CD4-positive, alpha-beta memory T cell (primary cell): ENCODE data around the gene NELL1. TPM values are rescaled to one million over a fixed set of nuclear protein-coding genes. Genes with fewer than 3 reads are reported as not detected.

Experiments used
- CTCF ChIA-PET: fragments of 350-600 bp; sonication (Branson Sonifier 250); formaldehyde crosslinking; loops from one replicate; lab custom pipeline; 2021; ENCODE audit warnings: inconsistent platforms; ENCODE audit not compliant: partially characterized antibody; lab: Charles Lee
- POLR2A ChIA-PET: fragments of 350-600 bp; sonication (Branson Sonifier 250); formaldehyde crosslinking; loops from one replicate; lab custom pipeline; 2021; ENCODE audit not compliant: partially characterized antibody; lab: Charles Lee
- DNase-seq, 5 donors: peaks; one replicate each; pipeline versions ENCODE4 v3.0.0 to v3.0.0-alpha.2; 2020 to 2022; ENCODE audit warnings: mixed read lengths in 1 of 5
- H3K27ac ChIP-seq: one replicate; pipeline ENCODE4 v1.7.0; 2013; ENCODE audit warnings: low read depth, low read length
- H3K27me3 ChIP-seq: 2 replicates; pipeline ENCODE4 v1.7.0; 2013; ENCODE audit warnings: mild to moderate bottlenecking, low read length, moderate library complexity; ENCODE audit not compliant: insufficient read depth
- H3K36me3 ChIP-seq: 2 replicates; pipeline ENCODE4 v1.7.0; 2013; ENCODE audit warnings: mild to moderate bottlenecking, low read length, moderate library complexity; ENCODE audit not compliant: insufficient read depth
- H3K4me1 ChIP-seq: 2 replicates; pipeline ENCODE4 v1.7.0; 2013; ENCODE audit warnings: mild to moderate bottlenecking, low read length, moderate library complexity; ENCODE audit not compliant: insufficient read depth
- H3K4me3 ChIP-seq, 2 donors: one replicate each; pipeline ENCODE4 v1.7.0; 2013; ENCODE audit warnings: low read length in 2 of 2, mild to moderate bottlenecking in 1 of 2
- H3K9me3 ChIP-seq, 2 donors: one replicate each; pipeline ENCODE4 v1.7.0; 2013; ENCODE audit warnings: low read length in 2 of 2, control low read depth in 1 of 2; ENCODE audit not compliant: control insufficient read depth in 1 of 2
- H3K27ac Mint-ChIP-seq, 7 donors: one replicate each; pipeline ENCODE4 v1.8.0; 2020 to 2021; ENCODE audit warnings: mixed read lengths in 7 of 7, mild to moderate bottlenecking in 6 of 7, inconsistent platforms in 3 of 7, moderate library complexity in 3 of 7
- H3K27me3 Mint-ChIP-seq, 2 donors: one replicate each; pipeline ENCODE4 v1.8.0; 2020 to 2021; ENCODE audit warnings: mixed read lengths in 2 of 2
- H3K36me3 Mint-ChIP-seq, 2 donors: one replicate each; pipeline ENCODE4 v1.8.0; 2020 to 2021; ENCODE audit warnings: mixed read lengths in 2 of 2, inconsistent platforms in 1 of 2, mild to moderate bottlenecking in 1 of 2
- H3K4me1 Mint-ChIP-seq, 4 donors: one replicate each; pipeline ENCODE4 v1.8.0; 2020 to 2021; ENCODE audit warnings: mixed read lengths in 4 of 4, mild to moderate bottlenecking in 1 of 4
- H3K4me3 Mint-ChIP-seq, 8 donors: one replicate each; pipeline ENCODE4 v1.8.0; 2020 to 2021; ENCODE audit warnings: mixed read lengths in 8 of 8, mild to moderate bottlenecking in 7 of 8, moderate library complexity in 6 of 8, inconsistent platforms in 3 of 8
- H3K9me3 Mint-ChIP-seq, 8 donors: one replicate each; pipeline ENCODE4 v1.8.0; 2020 to 2021; ENCODE audit warnings: mixed read lengths in 8 of 8, mild to moderate bottlenecking in 5 of 8, inconsistent platforms in 3 of 8, moderate library complexity in 1 of 8
- intact Hi-C: fragments of 100-400 bp; cut with micrococcal nuclease; formaldehyde crosslinking; loops from one replicate; pipeline ENCODE4 v1.15.1; 2023
- polyA plus RNA-seq, 2 donors: library from polyadenylated mRNA; unstranded; fragments of 300-500 nt; fragmentation: Illumina TruSeq; gene quantifications; one replicate each; pipeline ENCODE4 v1.2.3, GENCODE V29; 2021
- total RNA-seq, 2 experiments: library from RNA; stranded (reverse); gene quantifications; one replicate each; pipeline ENCODE4 v1.2.3, GENCODE V29; 2021

Gene NELL1
- total and polyA plus RNA-seq, 4 experiments from 2014 or later = not detected

GRCh38 chr11:21465203-21465602 is 795.8 kb downstream of the NELL1 start:
- Mint-ChIP-seq H3K27ac (no peak overlapping the region), H3K27me3 (no peaks in the 10 kb centered on the region)
- CTCF ChIA-PET = no interaction called here

DNA sequence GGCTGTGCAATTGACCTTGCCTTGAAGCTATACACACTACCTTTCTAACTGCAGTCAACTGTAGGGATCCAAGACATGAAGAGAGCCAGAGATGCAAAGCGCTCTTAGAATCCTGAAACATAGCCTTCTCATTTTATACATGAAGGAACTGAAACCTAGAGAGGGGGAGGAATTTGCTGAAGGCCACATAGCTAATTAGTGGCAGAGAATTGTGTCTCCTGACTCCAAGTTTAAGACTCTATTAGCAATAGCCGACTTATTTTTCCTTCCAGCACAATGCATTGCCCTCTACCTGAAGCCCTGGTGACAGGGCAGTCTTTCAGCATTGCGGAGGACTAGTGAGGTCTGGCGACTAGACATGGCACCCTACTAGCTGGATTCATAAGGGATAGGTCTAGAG is 796.5 kb downstream of the NELL1 start:
- no peak overlapping the region for H3K4me3 Mint-ChIP-seq

More at GRCh38 chr11:21465203-21465602, 795.8 kb downstream of the NELL1 start:
- no peaks in the 10 kb centered on the region for H3K4me1 Mint-ChIP-seq
- Histone ChIP-seq H3K36me3 (no peaks in the 10 kb centered on the region), H3K9me3 (peaks cover 0 to 5% of the 10 kb centered on the region in 2 donors), H3K4me1 (no peaks in the 10 kb centered on the region), H3K27me3 (no peaks in the 10 kb centered on the region), H3K27ac (no peak overlapping the region), H3K4me3 (no peak overlapping the region)
- intact Hi-C loops = no loop called here
- DNase-seq = no peak
- no peak overlapping the region for H3K4me3 Mint-ChIP-seq
- H3K9me3 Mint-ChIP-seq = peaks cover 5 to 15% (median 8%) of the 10 kb centered on the region in 8 donors
- POLR2A ChIA-PET = no interaction called here
- no peaks in the 10 kb centered on the region for H3K36me3 Mint-ChIP-seq

GRCh38 chr11:21470521-21470920 is 801.1 kb downstream of the NELL1 start:
- Histone ChIP-seq H3K27ac (no peak overlapping the region), H3K4me3 (no peak overlapping the region), H3K36me3 (no peaks in the 10 kb centered on the region), H3K27me3 (no peaks in the 10 kb centered on the region), H3K9me3 (peaks cover 0 to 9% of the 10 kb centered on the region in 2 donors), H3K4me1 (no peaks in the 10 kb centered on the region)
- intact Hi-C loops = no loop called here
- ChIA-PET CTCF (no interaction called here), POLR2A (no interaction called here)
- Mint-ChIP-seq H3K27ac (no peak overlapping the region), H3K9me3 (peaks cover 3 to 8% (median 6%) of the 10 kb centered on the region in 8 donors), H3K4me1 (no peaks in the 10 kb centered on the region), H3K36me3 (no peaks in the 10 kb centered on the region), H3K27me3 (no peaks in the 10 kb centered on the region), H3K4me3 (no peak overlapping the region)
- no peak for DNase-seq

More for the DNA sequence above, 796.5 kb downstream of the NELL1 start:
- Histone ChIP-seq H3K36me3 (no peaks in the 10 kb centered on the region), H3K4me1 (no peaks in the 10 kb centered on the region), H3K27ac (no peak overlapping the region), H3K4me3 (no peak overlapping the region), H3K9me3 (peaks cover 0 to 9% of the 10 kb centered on the region in 2 donors), H3K27me3 (no peaks in the 10 kb centered on the region)
- POLR2A ChIA-PET = no interaction called here
- CTCF ChIA-PET = no interaction called here
- Mint-ChIP-seq H3K4me1 (no peaks in the 10 kb centered on the region), H3K27me3 (no peaks in the 10 kb centered on the region), H3K27ac (no peak overlapping the region), H3K9me3 (peaks cover 5 to 15% (median 10%) of the 10 kb centered on the region in 8 donors), H3K36me3 (no peaks in the 10 kb centered on the region)
- intact Hi-C loops = no loop called here
- no peak for DNase-seq

DNA sequence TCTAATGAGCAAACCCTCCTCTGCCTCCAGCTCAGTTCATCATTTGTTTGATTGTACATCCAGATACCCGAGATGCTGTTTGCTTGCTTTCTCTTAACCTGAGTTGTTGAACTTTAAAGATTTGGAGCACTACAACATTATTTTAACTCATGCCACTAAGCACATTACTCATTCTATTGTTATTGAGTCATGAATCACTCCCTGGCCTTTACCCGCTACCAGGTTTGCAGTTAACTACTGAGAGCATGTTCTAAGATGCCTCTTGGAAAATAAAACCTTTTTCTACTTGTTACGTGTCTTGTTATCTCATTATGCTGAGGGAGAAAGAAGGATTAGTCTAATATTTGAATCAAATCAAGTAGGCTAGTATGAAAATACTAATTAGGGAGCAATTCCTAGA is 802.9 kb downstream of the NELL1 start:
- H3K27ac Mint-ChIP-seq = no peak overlapping the region
- no peaks in the 10 kb centered on the region for H3K4me1 Mint-ChIP-seq
- ChIA-PET POLR2A (no interaction called here), CTCF (no interaction called here)
- Histone ChIP-seq H3K4me1 (no peaks in the 10 kb centered on the region), H3K9me3 (peaks cover 0 to 5% of the 10 kb centered on the region in 2 donors), H3K27ac (no peak overlapping the region), H3K36me3 (no peaks in the 10 kb centered on the region), H3K27me3 (no peaks in the 10 kb centered on the region), H3K4me3 (no peak overlapping the region)
- no peaks in the 10 kb centered on the region for H3K27me3 Mint-ChIP-seq
- H3K9me3 Mint-ChIP-seq = peaks cover 0 to 12% (median 6%) of the 10 kb centered on the region in 8 donors
- no peak overlapping the region for H3K4me3 Mint-ChIP-seq
- no peak for DNase-seq
- H3K36me3 Mint-ChIP-seq = no peaks in the 10 kb centered on the region
- intact Hi-C loops = no loop called here

DNA sequence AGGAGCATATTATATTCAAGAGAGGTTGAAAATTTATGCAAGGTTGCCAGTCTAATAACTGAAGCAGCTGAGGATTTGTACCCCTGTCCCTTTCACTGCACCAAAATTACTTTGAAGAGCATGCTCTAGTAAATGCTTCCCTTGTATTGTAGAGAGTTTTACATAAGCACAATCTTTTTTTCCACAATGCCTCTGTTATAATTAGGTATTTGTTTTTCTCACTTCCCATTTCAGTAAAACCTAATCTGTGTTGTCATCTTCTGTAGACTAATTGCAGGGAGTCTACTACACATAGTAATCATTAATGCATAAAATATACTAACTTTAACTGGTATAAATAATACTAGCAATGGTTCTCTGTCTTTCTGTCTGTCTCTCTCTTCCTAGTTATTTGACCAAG is 805.1 kb downstream of the NELL1 start:
- no peaks in the 10 kb centered on the region for H3K27me3 Mint-ChIP-seq
- H3K4me1 Mint-ChIP-seq = no peaks in the 10 kb centered on the region
- Histone ChIP-seq H3K4me3 (no peak overlapping the region), H3K27me3 (no peaks in the 10 kb centered on the region), H3K27ac (no peak overlapping the region), H3K4me1 (no peaks in the 10 kb centered on the region), H3K36me3 (no peaks in the 10 kb centered on the region), H3K9me3 (peaks cover 0 to 5% of the 10 kb centered on the region in 2 donors)
- DNase-seq = no peak
- intact Hi-C loops = no loop called here
- ChIA-PET POLR2A (no interaction called here), CTCF (no interaction called here)
- H3K27ac Mint-ChIP-seq = no peak overlapping the region
- H3K36me3 Mint-ChIP-seq = no peaks in the 10 kb centered on the region
- no peak overlapping the region for H3K4me3 Mint-ChIP-seq
- H3K9me3 Mint-ChIP-seq = peaks cover 0 to 16% (median 4%) of the 10 kb centered on the region in 8 donors

DNA sequence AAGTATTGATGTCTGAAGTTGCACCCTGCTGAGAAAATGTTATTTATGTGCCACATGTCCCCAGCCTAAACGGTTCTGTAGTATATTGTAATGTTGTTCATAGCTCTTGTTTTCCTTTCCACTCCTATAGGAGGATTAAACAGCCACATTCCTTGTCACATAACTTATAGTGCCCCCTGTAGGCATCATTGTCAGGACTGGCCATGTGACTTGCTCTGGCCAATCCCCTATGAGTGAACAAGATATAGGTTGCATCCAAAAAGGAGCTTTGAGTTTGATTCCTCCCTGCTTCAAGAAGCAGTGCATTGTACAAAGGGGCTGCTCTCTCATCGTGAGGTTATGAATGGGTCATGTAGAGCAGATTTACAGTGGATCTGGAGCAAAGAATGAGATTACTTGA is 805.9 kb downstream of the NELL1 start:
- Histone ChIP-seq H3K27ac (no peak overlapping the region), H3K4me1 (no peaks in the 10 kb centered on the region), H3K27me3 (no peaks in the 10 kb centered on the region), H3K4me3 (no peak overlapping the region), H3K36me3 (no peaks in the 10 kb centered on the region), H3K9me3 (peaks cover 0 to 3% of the 10 kb centered on the region in 2 donors)
- H3K4me1 Mint-ChIP-seq = no peaks in the 10 kb centered on the region
- no peaks in the 10 kb centered on the region for H3K27me3 Mint-ChIP-seq
- no peak overlapping the region for H3K4me3 Mint-ChIP-seq
- intact Hi-C loops = no loop called here
- H3K9me3 Mint-ChIP-seq = peaks cover 0 to 15% (median 3%) of the 10 kb centered on the region in 8 donors
- ChIA-PET CTCF (no interaction called here), POLR2A (no interaction called here)
- no peak for DNase-seq
- no peak overlapping the region for H3K27ac Mint-ChIP-seq
- no peaks in the 10 kb centered on the region for H3K36me3 Mint-ChIP-seq

GRCh38 chr11:21476588-21476987 is 807.2 kb downstream of the NELL1 start:
- no peak for DNase-seq
- no peak overlapping the region for H3K27ac Mint-ChIP-seq
- intact Hi-C loops = no loop called here
- Histone ChIP-seq H3K27ac (no peak overlapping the region), H3K9me3 (no peaks in the 10 kb centered on the region), H3K4me3 (no peak overlapping the region), H3K36me3 (no peaks in the 10 kb centered on the region), H3K27me3 (no peaks in the 10 kb centered on the region), H3K4me1 (no peaks in the 10 kb centered on the region)
- no peak overlapping the region for H3K4me3 Mint-ChIP-seq
- H3K27me3 Mint-ChIP-seq = no peaks in the 10 kb centered on the region
- ChIA-PET CTCF (no interaction called here), POLR2A (no interaction called here)
- no peaks in the 10 kb centered on the region for H3K4me1 Mint-ChIP-seq
- H3K36me3 Mint-ChIP-seq = no peaks in the 10 kb centered on the region
- peaks cover 0 to 12% (median 3%) of the 10 kb centered on the region in 8 donors for H3K9me3 Mint-ChIP-seq

DNA sequence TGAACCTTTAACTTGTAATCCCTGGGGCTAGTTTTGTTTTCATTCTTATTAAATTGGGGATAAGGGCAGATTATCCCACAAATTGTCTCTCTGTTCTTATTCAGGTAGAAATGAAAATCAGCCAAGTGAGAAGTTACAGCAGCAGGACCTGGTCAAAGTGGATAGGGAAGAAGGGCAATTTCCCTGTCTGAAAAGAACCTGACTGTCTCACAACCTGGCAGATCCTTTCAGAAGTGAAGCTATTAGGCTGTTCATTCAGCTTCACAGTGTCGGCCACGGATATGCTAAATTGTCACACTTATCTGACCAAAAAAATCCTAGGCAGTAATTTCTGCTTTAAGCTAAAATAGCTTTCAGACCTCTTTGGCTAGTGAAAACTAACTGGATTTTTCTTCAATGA is 810.9 kb downstream of the NELL1 start:
- Mint-ChIP-seq H3K27ac (no peak overlapping the region), H3K27me3 (no peaks in the 10 kb centered on the region), H3K4me1 (no peaks in the 10 kb centered on the region), H3K4me3 (no peak overlapping the region), H3K36me3 (no peaks in the 10 kb centered on the region), H3K9me3 (peaks cover 0 to 13% (median 5%) of the 10 kb centered on the region in 8 donors)
- peaks cover 0 to 6% of the 10 kb centered on the region in 2 donors for H3K9me3 ChIP-seq
- no peaks in the 10 kb centered on the region for H3K36me3 ChIP-seq
- DNase-seq = no peak
- intact Hi-C loops = no loop called here
- no peaks in the 10 kb centered on the region for H3K4me1 ChIP-seq
- no peak overlapping the region for H3K4me3 ChIP-seq
- POLR2A ChIA-PET = no interaction called here
- CTCF ChIA-PET = no interaction called here
- H3K27me3 ChIP-seq = no peaks in the 10 kb centered on the region
- no peak overlapping the region for H3K27ac ChIP-seq
